HG02870 (cell line): Measurements from ENCODE around the gene ZFYVE28.
"Not testable (repeated sequence)": the region's sequence is repeated elsewhere in the genome, so short reads cannot be mapped to it uniquely, and the experiment has no call there.

ENCODE experiments used
- ATAC-seq: cut with Tn5 transposase; IDR thresholded peaks from one replicate; pipeline ENCODE4 v1.9.1; 2021; ENCODE audit warnings: mild to moderate bottlenecking, moderate library complexity; ENCODE audit not compliant: unreplicated experiment

The ZFYVE28 gene

DNA sequence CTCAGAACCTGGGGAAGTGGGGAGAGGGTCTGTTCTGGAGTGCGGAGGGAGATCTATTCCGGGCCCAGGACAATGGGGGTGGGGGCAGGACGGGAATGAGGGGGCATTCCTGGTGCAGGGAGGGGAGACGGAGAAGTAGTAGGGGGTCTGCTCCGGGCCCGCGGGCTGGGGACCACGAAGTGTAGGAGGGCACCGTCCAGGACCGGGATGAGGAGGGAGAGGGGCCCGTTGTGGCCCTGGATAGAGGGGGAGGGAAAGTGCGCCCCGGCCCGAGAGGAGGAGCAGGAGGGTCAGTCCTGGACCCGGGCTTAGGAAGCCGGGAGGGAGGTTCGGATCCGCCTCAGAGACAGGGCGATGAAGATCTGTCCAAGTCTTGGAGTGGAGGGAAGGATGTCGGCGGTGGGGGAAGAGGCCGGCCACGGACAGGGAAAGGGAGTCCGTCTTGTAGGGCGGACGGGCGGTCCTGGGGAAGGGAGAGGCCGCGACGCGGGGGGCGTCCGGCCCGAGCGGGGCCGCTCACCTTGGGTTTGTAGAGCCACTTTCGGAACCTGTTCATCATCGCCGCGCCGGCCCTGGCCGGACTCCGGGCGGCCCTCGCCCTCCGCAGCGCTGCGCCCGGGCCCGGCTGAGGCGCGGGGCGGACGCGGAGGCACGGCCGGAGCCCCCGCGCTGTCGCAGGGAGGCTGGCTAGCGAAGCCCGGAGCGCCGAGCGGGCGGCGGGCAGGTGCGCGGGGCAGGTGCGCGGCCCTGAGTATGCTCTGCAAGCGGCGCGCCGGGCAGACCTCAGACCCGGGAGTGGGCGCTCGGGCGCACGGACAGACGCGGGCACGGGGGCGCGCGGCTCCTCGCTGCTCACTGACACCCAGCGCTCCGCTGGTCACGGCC, at the start of gene ZFYVE28:
ZFYVE28 (minus strand) TSS at position 881 of the 885 bp plus-strand sequence; CDS start at position 559, 322 bp downstream.
- peak; percentile 17 for ATAC-seq

DNA sequence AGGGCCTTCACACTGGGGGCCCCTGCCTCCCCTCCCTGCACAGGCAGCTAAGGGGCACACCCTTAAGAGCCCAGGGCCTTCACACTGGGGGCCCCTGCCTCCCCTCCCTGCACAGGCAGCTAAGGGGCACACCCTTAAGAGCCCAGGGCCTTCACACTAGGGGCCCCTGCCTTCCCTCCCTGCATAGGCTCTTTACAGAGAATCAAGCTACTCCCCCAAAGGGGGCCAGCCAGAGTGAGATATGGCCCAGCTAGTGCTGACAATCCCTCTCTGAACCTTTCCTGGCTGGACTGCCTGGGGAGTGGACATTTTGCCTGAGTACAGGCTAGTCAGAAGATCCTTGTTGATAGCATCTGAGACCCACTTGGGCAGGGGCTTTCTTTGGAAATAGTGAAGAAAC, 47.1 kb upstream of the ZFYVE28 start:
- ATAC-seq, result not testable (repeated sequence)

GRCh38 chr4:2465032-2465431, 46.6 kb upstream of the ZFYVE28 start:
- ATAC-seq, result no peak

DNA sequence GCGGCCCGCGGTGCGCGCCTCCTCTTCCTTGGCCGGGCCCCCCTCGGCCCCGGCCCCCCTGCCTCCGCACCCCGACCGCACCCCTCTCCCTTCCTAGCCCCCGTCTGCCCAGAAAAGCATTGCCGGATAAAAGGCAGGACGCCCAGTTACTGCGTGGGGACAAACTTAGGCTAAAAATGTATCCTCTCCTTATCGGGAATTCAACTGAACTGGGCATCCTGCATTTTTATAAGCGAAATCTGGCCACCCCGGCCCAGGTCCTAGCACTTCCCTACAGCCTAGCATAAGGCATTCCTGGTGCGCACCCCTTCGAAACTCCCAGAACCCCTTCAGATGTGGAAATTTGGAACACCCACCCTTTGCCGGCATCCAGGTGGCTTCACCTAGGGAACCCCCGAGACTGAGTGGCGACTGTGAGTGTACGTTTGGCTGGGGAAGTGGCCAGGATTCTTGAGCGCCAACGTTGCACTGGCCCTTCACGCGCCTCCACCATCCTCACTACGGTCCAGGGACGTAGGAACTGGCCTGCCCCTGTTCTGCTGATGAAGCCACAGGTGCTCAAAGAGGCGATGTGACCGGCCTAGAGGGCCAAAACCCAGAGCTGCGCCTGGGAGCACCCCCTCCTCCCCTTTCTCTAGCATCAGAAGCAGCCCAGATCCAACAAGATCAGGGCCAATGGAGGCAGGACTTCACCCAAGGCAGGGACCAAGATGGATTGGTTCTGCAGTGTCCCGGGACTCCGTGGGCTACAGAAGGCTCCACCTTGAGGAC, 44.7 kb upstream of the ZFYVE28 start:
- no peak for ATAC-seq

- ATAC-seq, result peak; percentile 73
These were observed 44.0 kb upstream of the ZFYVE28 start for GRCh38 chr4:2462218-2462991.

DNA sequence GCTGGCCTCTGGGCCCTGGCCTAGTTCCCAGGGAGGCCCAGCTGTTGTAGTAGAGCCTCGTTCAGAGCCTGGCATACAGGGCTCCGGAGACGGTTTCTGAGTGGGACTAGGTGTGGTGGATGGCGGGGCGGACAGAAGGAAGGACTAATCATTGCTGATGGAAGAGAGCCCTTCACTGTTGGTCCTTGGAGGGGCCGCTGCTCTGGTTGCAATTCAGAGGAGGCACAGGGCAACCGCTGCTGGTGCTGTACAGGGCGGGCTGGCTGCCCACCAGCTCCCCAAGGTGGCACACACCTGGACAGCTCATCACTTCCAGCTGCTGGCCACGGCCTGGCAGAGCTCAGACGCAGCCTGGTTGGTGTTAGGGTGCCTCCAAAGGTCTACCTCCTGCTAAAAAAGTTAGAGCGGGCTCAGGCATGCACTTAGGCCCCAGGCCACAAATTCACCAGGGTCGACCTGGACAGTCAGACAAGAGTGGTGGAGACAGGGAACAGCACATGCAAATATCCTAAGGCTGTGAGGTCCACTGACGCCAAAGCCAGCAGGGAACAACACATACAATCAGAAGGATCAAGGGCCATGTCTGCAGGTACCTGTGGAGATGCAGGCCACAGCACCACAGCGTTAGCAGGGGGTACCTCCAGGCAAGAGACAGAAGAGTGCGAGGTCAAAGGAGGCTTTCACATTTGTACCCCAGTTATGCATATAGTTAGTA, 43.0 kb upstream of the ZFYVE28 start:
- ATAC-seq, result no peak

DNA sequence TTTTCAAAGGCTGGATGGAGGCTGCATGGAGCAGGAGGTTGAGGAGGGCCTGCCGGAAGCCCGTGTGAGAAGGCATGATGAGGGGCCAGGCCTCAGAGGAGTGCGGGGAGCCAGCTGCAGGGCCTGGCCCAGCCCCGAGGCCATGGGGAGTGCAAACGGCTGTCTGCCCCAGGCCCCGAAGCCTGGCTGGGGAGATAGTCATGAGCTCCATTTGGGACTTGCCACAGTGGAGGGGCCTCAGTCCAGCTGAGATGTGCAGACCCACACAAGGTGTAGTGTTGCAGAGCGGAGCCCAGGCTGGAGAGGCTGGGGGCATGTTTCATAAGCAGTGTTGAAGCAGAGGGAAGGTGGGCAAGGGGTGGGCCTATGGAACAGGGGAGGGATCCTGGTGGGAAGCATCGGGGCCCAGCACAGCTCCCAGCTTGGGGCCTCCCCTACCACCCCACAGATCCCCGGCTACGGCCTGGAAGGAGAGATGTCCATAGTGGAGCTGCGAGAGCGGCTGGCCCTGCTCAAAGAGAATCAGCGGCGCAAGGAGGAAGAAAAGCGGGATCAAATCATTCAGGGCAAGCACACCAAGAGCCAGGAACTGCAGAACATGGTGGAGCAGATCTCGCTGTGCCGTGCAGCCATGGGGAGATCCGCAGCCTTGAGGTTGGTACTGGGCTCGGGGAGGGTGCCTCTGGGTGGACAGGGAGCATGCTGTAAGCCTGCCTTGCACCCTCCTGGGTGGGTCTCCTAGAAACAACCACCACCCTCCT, 41.3 kb upstream of the ZFYVE28 start:
- ATAC-seq, result no peak

DNA sequence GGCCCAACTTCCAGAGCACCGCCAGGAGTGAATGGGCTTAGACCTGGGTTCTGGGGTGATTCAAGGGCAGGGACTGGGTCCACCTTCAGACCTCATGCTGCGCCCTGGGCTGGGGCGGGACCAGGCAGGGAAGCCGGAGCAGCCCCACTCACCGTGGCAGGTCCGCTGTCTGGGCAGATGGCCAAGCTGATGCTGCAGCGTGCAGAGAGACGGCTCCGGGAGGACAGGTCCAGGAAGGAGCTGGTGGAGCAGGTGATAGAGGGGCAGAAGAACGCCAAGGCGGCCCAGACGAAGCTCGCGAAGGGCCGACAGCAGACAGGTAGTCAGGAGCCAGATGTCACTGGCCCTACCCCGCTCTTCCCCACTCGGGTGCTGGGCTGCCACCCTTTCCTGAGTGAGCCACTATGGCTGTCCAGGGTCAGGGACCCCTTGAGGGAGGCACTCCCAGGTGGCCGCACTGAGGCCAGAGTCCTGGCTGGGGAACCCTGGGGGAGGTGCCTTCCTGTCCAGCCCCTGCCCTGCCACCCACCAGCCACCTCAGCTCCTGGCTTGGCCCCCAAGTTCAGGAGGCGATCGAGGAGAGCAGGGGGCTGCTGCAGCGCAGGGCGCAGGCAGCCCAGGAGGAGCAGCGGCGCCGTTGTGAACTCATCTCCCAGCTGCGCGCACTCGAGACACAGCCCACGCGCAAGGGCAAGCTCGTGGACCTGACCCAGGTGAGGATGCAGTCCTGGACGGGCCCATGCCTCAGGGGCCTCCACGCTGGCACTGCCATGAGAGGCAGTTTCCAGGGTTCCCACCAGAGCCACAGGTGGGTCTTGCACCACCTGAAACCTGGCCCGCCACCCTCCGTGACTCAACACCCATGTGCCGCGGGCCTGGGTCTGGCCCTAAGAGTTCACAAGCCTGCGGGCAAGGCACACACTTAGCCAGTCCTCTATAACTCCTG, 40.4 kb upstream of the ZFYVE28 start:
- no peak for ATAC-seq

GRCh38 chr4:2457481-2458295, 39.2 kb upstream of the ZFYVE28 start:
- ATAC-seq, result no peak

GRCh38 chr4:2451821-2452785, 33.7 kb upstream of the ZFYVE28 start:
- ATAC-seq, result no peak

DNA sequence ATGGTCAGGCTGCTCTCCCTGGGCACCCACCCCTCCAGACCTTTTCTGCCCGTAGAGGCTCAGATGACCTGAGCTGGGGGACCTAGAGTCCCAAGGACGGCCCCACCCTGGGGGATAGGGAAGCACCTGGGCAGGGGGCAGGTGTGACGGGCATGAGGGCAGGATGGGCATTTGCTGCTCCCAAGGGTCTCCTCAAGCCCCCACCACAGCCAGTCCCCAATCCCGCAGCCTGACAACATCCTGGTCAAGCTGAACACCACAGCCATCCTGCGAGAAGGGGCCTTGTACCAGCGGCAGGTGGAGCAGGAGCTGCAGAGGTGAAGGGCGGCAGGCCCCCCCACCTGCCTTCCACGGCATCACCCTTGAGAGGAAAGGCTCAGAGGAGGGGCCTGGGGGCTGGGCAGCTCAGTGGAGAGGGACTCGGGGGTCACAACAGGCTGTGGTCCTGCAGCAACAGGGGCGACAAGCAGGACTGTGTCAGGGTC, 32.6 kb upstream of the ZFYVE28 start:
- ATAC-seq, result no peak

- ATAC-seq, result no peak
These were observed 32.1 kb upstream of the ZFYVE28 start for GRCh38 chr4:2450394-2451035.

DNA sequence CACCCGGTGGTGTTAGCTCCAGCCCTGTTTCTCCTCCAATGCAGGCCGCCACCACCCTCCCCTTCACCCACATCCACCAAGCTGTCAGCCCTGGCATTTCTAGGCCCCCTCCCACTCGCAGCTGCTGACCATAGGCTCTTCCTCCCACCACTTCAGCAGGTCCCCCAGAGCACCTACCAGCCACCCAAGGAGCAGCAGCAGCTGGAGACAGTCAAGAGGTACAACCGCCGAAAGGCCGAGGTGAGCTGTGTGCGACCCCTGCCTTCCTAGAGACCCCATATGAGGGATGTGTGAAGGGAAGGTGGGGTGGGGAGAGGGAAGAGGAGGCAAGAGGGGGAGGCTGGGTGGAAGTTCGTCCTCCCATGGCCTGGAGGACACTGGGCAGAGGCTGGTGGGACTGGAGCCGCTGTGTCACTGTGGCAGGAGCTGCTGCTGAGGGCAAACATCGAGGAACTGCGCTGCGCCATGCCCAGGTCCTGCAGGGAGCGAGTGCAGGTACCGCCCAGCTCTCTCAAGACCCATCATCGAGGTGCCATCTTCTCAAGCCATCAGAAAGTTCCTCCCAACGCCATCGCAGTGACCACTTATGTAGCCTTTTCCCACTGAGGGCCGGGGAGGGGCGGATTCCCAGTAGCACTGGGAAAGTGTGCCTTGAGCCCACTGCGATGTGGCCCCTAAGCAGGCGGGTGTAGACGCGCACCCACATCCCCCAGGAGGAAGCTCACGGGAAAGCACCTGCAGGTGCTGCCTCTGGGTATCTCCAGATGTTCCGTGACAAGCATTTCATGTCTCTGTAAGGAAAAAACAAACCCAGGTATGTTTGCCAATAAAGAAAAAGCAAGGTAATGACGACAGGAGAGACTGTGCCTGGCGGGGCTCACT, 31.3 kb upstream of the ZFYVE28 start:
- no peak for ATAC-seq

GRCh38 chr4:2449051-2449450, 30.6 kb upstream of the ZFYVE28 start:
- ATAC-seq, result no peak

- no peak for ATAC-seq
These were observed 30.1 kb upstream of the ZFYVE28 start for GRCh38 chr4:2448589-2448988.
